ENCODE data around the gene FBN3. TPM values are rescaled to one million over a fixed set of nuclear protein-coding genes. Genes with fewer than 3 reads are reported as not detected.

The FBN3 gene
- total RNA-seq, 1 donor from 2014 or later: not detected

DNA sequence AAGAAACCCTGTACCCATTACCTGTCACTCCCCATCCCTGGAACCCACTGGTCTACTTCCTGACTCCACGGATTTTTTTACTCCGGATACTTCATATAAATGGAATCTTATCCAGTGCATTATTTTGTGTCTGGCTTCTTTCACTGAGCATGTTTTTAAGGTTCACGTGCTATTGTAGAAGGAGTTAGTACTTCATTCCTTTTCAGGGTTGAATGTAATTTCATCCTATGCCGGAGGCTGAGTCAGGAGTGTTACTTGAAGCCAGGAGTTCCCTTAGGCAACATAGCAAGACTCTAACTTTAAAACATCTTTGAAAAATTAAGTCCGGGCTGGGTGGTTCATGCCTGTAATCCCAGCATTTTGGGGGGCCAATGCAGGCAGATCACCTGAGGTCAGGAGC is 126.0 kb downstream of the FBN3 start:
- H3K9me3 ChIP-seq (replicated peaks): no peaks in the 10 kb centered on the region
- no peak overlapping the region for H3K4me3 ChIP-seq
- no peak overlapping the region for H3K27ac ChIP-seq (replicated peaks)
- no peak for DNase-seq
- H3K27me3 ChIP-seq (ENCODE audit: low read depth): no peaks in the 10 kb centered on the region
- TF ChIP-seq, protein P1, sequence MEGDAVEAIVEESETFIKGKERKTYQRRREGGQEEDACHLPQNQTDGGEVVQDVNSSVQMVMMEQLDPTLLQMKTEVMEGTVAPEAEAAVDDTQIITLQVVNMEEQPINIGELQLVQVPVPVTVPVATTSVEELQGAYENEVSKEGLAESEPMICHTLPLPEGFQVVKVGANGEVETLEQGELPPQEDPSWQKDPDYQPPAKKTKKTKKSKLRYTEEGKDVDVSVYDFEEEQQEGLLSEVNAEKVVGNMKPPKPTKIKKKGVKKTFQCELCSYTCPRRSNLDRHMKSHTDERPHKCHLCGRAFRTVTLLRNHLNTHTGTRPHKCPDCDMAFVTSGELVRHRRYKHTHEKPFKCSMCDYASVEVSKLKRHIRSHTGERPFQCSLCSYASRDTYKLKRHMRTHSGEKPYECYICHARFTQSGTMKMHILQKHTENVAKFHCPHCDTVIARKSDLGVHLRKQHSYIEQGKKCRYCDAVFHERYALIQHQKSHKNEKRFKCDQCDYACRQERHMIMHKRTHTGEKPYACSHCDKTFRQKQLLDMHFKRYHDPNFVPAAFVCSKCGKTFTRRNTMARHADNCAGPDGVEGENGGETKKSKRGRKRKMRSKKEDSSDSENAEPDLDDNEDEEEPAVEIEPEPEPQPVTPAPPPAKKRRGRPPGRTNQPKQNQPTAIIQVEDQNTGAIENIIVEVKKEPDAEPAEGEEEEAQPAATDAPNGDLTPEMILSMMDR (IDR thresholded peaks at IDR 0.05; ENCODE audit: borderline replicate concordance): no peak
- intact Hi-C loops (cut with micrococcal nuclease): no loop called here
- H3K36me3 ChIP-seq: no peaks in the 10 kb centered on the region
- no peaks in the 10 kb centered on the region for H3K4me1 ChIP-seq

DNA sequence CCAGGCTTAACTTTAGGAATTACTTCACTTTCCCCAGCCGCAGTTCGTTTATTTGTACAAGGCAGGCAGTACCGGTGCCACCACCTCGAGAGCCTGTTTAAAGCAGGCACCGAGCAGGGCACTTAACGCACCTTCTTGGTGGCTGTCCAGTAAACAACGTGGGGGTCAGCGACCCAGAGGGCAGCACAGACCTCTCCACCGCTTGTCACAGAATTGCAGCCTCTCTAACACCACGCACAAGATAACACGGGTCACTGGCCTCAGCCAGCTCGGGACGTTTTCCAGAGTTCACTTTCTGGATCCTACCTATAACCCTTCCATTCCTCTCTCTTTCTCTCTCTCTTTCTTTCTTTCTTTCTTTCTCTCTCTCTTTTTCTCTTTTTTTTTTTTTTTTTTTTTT is 127.1 kb downstream of the FBN3 start:
- Histone ChIP-seq H3K27me3 (ENCODE audit: low read depth) (no peaks in the 10 kb centered on the region), H3K27ac (replicated peaks) (no peak overlapping the region), H3K4me3 (no peak overlapping the region), H3K36me3 (no peaks in the 10 kb centered on the region), H3K9me3 (replicated peaks) (no peaks in the 10 kb centered on the region), H3K4me1 (no peaks in the 10 kb centered on the region)
- intact Hi-C loops (cut with micrococcal nuclease): no loop called here
- TF ChIP-seq, protein P1 (IDR thresholded peaks at IDR 0.05; ENCODE audit: borderline replicate concordance): no peak
- no peak for DNase-seq

DNA sequence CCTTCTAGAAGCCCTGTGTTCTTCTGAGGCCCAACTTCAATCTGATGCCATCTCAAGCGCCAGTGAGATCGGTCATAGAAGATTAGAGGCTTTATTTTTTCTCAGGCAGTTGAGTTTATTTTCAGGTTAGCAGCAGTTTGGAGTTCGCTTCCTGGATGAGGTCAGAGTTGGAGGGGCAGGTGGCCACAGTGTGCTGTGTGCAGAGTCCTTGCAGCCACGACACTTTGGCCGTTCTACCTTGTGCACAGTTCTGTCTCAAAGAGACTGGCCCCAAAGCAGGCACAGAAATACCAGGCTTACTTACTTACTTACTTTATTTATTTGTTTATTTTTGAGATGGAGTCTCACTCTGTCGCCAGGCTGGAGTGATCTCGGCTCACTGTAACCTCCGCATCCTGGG is 128.0 kb downstream of the FBN3 start:
- no peak overlapping the region for H3K4me3 ChIP-seq
- no peaks in the 10 kb centered on the region for H3K4me1 ChIP-seq
- H3K36me3 ChIP-seq: no peaks in the 10 kb centered on the region
- H3K9me3 ChIP-seq (replicated peaks): no peaks in the 10 kb centered on the region
- no peak overlapping the region for H3K27ac ChIP-seq (replicated peaks)
- DNase-seq: no peak
- intact Hi-C loops (cut with micrococcal nuclease): no loop called here
- H3K27me3 ChIP-seq (ENCODE audit: low read depth): no peaks in the 10 kb centered on the region
- TF ChIP-seq, protein P1 (IDR thresholded peaks at IDR 0.05; ENCODE audit: borderline replicate concordance): no peak

DNA sequence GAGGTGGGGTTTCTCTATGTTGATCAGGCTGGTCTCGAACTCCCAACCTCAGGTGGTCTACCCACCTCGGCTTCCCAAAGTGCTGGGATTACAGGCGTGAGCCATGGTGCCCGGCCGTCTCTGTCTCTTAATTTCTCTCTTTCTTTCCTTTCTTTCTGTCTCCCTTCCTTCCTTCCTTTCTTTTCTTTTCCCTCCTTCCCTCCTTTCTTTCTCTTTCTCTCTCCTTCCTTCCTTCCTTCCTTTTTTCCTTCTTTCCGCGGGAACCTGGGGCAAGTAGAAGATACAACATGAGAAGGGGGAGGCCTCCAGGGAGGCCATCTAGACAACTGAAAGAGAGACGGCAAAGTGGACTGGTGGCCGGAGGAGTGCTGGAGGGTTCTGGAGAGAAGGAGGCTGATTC is 128.7 kb downstream of the FBN3 start:
- no peak overlapping the region for H3K27ac ChIP-seq (replicated peaks)
- H3K27me3 ChIP-seq (ENCODE audit: low read depth): no peaks in the 10 kb centered on the region
- no peak overlapping the region for H3K4me3 ChIP-seq
- TF ChIP-seq, protein P1 (IDR thresholded peaks at IDR 0.05; ENCODE audit: borderline replicate concordance): no peak
- no peaks in the 10 kb centered on the region for H3K9me3 ChIP-seq (replicated peaks)
- intact Hi-C loops (cut with micrococcal nuclease): no loop called here
- H3K4me1 ChIP-seq: no peaks in the 10 kb centered on the region
- no peak for DNase-seq
- H3K36me3 ChIP-seq: no peaks in the 10 kb centered on the region

DNA sequence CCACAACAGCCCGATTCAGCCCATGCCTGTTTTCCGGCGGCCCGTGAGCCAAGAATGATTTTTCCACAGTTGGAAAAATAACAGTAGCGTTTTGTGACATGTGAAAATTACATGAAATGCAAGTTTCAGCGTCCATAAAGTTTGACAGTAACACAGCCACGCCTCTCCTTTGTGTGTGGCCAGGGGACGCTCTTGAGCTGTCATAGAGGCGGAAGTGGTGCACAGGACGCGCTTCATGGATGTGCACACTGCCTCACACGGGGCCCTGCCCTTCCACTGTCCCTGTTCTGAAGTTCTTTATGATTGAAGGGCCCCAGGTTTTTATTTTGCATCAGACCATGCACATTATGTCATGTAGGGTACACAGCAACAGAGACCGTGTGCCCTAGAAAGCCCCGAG is 131.6 kb downstream of the FBN3 start:
- H3K4me3 ChIP-seq: no peak overlapping the region
- no peaks in the 10 kb centered on the region for H3K9me3 ChIP-seq (replicated peaks)
- H3K27ac ChIP-seq (replicated peaks): no peak overlapping the region
- H3K4me1 ChIP-seq: no peaks in the 10 kb centered on the region
- intact Hi-C loops (cut with micrococcal nuclease): no loop called here
- DNase-seq: no peak
- TF ChIP-seq, protein P1 (IDR thresholded peaks at IDR 0.05; ENCODE audit: borderline replicate concordance): no peak
- no peaks in the 10 kb centered on the region for H3K27me3 ChIP-seq (ENCODE audit: low read depth)
- H3K36me3 ChIP-seq: no peaks in the 10 kb centered on the region

Other genes starting within 250 kb of the FBN3 start
- gene MAP2K7, start 245.7 kb downstream of the FBN3 start, total RNA-seq: 24.2 TPM
- gene TGFBR3L, start 234.8 kb downstream of the FBN3 start, total RNA-seq: 8.2 TPM
- 9.8 TPM for gene SNAPC2, start 229.3 kb downstream of the FBN3 start, total RNA-seq
- gene CTXN1, start 223.5 kb downstream of the FBN3 start, total RNA-seq: 0.22 TPM
- 89.1 TPM for gene TIMM44, start 205.9 kb downstream of the FBN3 start, total RNA-seq
- gene ELAVL1, start 144.0 kb downstream of the FBN3 start, total RNA-seq: 50.5 TPM
- gene CCL25, start 96.8 kb downstream of the FBN3 start, total RNA-seq: not detected
- 16.5 TPM for gene CERS4, start 59.8 kb upstream of the FBN3 start, total RNA-seq
- gene CD320, start 158.8 kb upstream of the FBN3 start, total RNA-seq: 31.8 TPM
- 134 TPM for gene NDUFA7, start 171.8 kb upstream of the FBN3 start, total RNA-seq
- 967 TPM for gene RPS28, start 171.9 kb upstream of the FBN3 start, total RNA-seq
- gene KANK3, start 193.7 kb upstream of the FBN3 start, total RNA-seq: 19.9 TPM
- 8.4 TPM for gene ANGPTL4, start 214.6 kb upstream of the FBN3 start, total RNA-seq
- gene RAB11B, start 240.8 kb upstream of the FBN3 start, total RNA-seq: 157 TPM

Measured in left ventricle myocardium inferior (tissue), 1 donor.